ENCODE measurements around the gene PCDH9.
A peak's percentile ranks its signal among the peaks of the same experiment; 100 is the strongest.

Gene PCDH9

GRCh38 chr13:67235265-67235664 lies 5.1 kb upstream of the PCDH9 start:
- Histone ChIP-seq H3K4me2 (ENCODE audit: low read depth, low read length, poor library complexity, severe bottlenecking) (no peak overlapping the region), H3K79me2 (ENCODE audit: insufficient read depth, low read length) (peaks cover 4% of the 10 kb centered on the region; the same call in 1 of the 2 replicates), H3F3A (ENCODE audit: insufficient read depth) (peaks cover 15% of the 10 kb centered on the region), H3K9me2 (replicated peaks; ENCODE audit: insufficient read depth, low read length) (no peaks in the 10 kb centered on the region), H3K36me3 (ENCODE audit: low read length) (no peaks in the 10 kb centered on the region), H4K20me1 (ENCODE audit: low read depth, low read length) (no peaks in the 10 kb centered on the region), H2AFZ (ENCODE audit: low read depth, low read length, severe bottlenecking) (no peak overlapping the region), H3K27me3 (ENCODE audit: low read length) (no peaks in the 10 kb centered on the region), H3K9me3 (ENCODE audit: insufficient read depth, low read length) (no peaks in the 10 kb centered on the region), H3K4me3 (ENCODE audit: insufficient read depth, low read length, poor library complexity, severe bottlenecking) (no peak overlapping the region), H3K27ac (ENCODE audit: low read depth, low read length) (peak overlapping the region; percentile 24; the same call in 1 of the 2 replicates), H3K9ac (ENCODE audit: low read length) (no peak overlapping the region)
- TF ChIP-seq EZH2phosphoT487 (conservative IDR thresholded peaks at IDR 0.05; ENCODE audit: low read length) (no peak), CTCF (IDR thresholded peaks at IDR 0.05; ENCODE audit: insufficient read depth, low read length, poor library complexity, severe bottlenecking) (no peak)

GRCh38 chr13:67232384-67232783 lies 2.2 kb upstream of the PCDH9 start:
- Histone ChIP-seq H3K27ac (ENCODE audit: low read depth, low read length) (peak overlapping the region; percentile 38; the same call in 1 of the 2 replicates), H3F3A (ENCODE audit: insufficient read depth) (peaks cover 15% of the 10 kb centered on the region), H3K4me3 (ENCODE audit: insufficient read depth, low read length, poor library complexity, severe bottlenecking) (no peak overlapping the region), H3K9me2 (replicated peaks; ENCODE audit: insufficient read depth, low read length) (no peaks in the 10 kb centered on the region), H3K36me3 (ENCODE audit: low read length) (peaks cover 5% of the 10 kb centered on the region; the same call in 1 of the 2 replicates), H3K4me2 (ENCODE audit: low read depth, low read length, poor library complexity, severe bottlenecking) (peak overlapping the region; percentile 91), H3K9ac (ENCODE audit: low read length) (no peak overlapping the region), H2AFZ (ENCODE audit: low read depth, low read length, severe bottlenecking) (no peak overlapping the region), H3K9me3 (ENCODE audit: insufficient read depth, low read length) (no peaks in the 10 kb centered on the region), H4K20me1 (ENCODE audit: low read depth, low read length) (no peaks in the 10 kb centered on the region; the same call in 1 of the 2 replicates), H3K27me3 (ENCODE audit: low read length) (no peaks in the 10 kb centered on the region), H3K79me2 (ENCODE audit: insufficient read depth, low read length) (peaks cover 31% of the 10 kb centered on the region)
- TF ChIP-seq EZH2phosphoT487 (conservative IDR thresholded peaks at IDR 0.05; ENCODE audit: low read length) (no peak), CTCF (IDR thresholded peaks at IDR 0.05; ENCODE audit: insufficient read depth, low read length, poor library complexity, severe bottlenecking) (no peak)

GRCh38 chr13:67231289-67232000 lies 1.3 kb upstream of the PCDH9 start:
- no peaks in the 10 kb centered on the region; the same call in 1 of the 2 replicates for H4K20me1 ChIP-seq (ENCODE audit: low read depth, low read length)
- no peak for TF ChIP-seq EZH2phosphoT487 (conservative IDR thresholded peaks at IDR 0.05; ENCODE audit: low read length)
- TF ChIP-seq CTCF (IDR thresholded peaks at IDR 0.05; ENCODE audit: insufficient read depth, low read length, poor library complexity, severe bottlenecking), result no peak
- H2AFZ ChIP-seq (ENCODE audit: low read depth, low read length, severe bottlenecking), result peak overlapping the region; percentile 5
- H3K9me3 ChIP-seq (ENCODE audit: insufficient read depth, low read length), result no peaks in the 10 kb centered on the region
- H3K4me3 ChIP-seq (ENCODE audit: insufficient read depth, low read length, poor library complexity, severe bottlenecking), result peak overlapping the region; percentile 91
- peak overlapping the region; percentile 94 for H3K9ac ChIP-seq (ENCODE audit: low read length)
- H3K79me2 ChIP-seq (ENCODE audit: insufficient read depth, low read length), result peaks cover 40% of the 10 kb centered on the region
- no peaks in the 10 kb centered on the region for H3K27me3 ChIP-seq (ENCODE audit: low read length)
- H3K36me3 ChIP-seq (ENCODE audit: low read length), result peaks cover 6% of the 10 kb centered on the region; the same call in 1 of the 2 replicates
- H3K9me2 ChIP-seq (replicated peaks; ENCODE audit: insufficient read depth, low read length), result no peaks in the 10 kb centered on the region
- peaks cover 15% of the 10 kb centered on the region for H3F3A ChIP-seq (ENCODE audit: insufficient read depth)
- peak overlapping the region; percentile 91 for H3K4me2 ChIP-seq (ENCODE audit: low read depth, low read length, poor library complexity, severe bottlenecking)
- H3K27ac ChIP-seq (ENCODE audit: low read depth, low read length), result peak overlapping the region; percentile 75

All from SU-DHL-6 (cell line).